Measurements from ENCODE around the gene CLIC1. TPM values are rescaled to one million over a fixed set of nuclear protein-coding genes. Genes with fewer than 3 reads are reported as not detected.

CLIC1 gene
- total RNA-seq, 6 donors from 2014 or later, result 138 to 497 (median 277) TPM

GRCh38 chr6:31781244-31782125 lies 45.2 kb upstream of the CLIC1 start:
- peaks cover 18 to 77% (median 66%) of the 10 kb centered on the region in 4 donors for H3K36me3 ChIP-seq
- WGBS, 2 donors, result 95 to 100% methylated on average over 2 to 11 of the region's 23 CpGs

GRCh38 chr6:31780507-31781243 lies 44.3 kb upstream of the CLIC1 start:
- WGBS, 2 donors, result 93% methylated on average over 20 of the region's 20 CpGs; no CpG with 5 or more reads in 1 of the 2 donors
- ATAC-seq (ENCODE audit: low FRiP score in 2 of 2) (no peak), DNase-seq (no peak)
- no peaks in the 10 kb centered on the region for H3K9me3 ChIP-seq
- H3K27ac ChIP-seq, result no peak overlapping the region
- H3K4me3 ChIP-seq, result no peak overlapping the region
- H3K4me1 ChIP-seq, result peaks cover 7 to 16% (median 12%) of the 10 kb centered on the region in 4 donors
- no peak for TF ChIP-seq EP300 (IDR thresholded peaks at IDR 0.05)
- no peak for TF ChIP-seq CTCF (IDR thresholded peaks at IDR 0.05)
- TF ChIP-seq POLR2A (IDR thresholded peaks at IDR 0.05), result no peak
- TF ChIP-seq POLR2AphosphoS5 (IDR thresholded peaks at IDR 0.05), result no peak
- H3K36me3 ChIP-seq, result peaks cover 18 to 74% (median 64%) of the 10 kb centered on the region in 4 donors
- H3K27me3 ChIP-seq, result no peaks in the 10 kb centered on the region

More at GRCh38 chr6:31781244-31782125, 45.2 kb upstream of the CLIC1 start:
- ATAC-seq (ENCODE audit: low FRiP score in 2 of 2) (no peak), DNase-seq (no peak)
- Histone ChIP-seq H3K27me3 (no peaks in the 10 kb centered on the region), H3K27ac (no peak overlapping the region), H3K9me3 (no peaks in the 10 kb centered on the region), H3K4me3 (no peak overlapping the region), H3K4me1 (peaks cover 7 to 13% (median 10%) of the 10 kb centered on the region in 4 donors)
- no peak for TF ChIP-seq POLR2AphosphoS5 (IDR thresholded peaks at IDR 0.05)
- TF ChIP-seq EP300 (IDR thresholded peaks at IDR 0.05), result no peak
- TF ChIP-seq CTCF (IDR thresholded peaks at IDR 0.05), result no peak
- TF ChIP-seq POLR2A (IDR thresholded peaks at IDR 0.05), result no peak

GRCh38 chr6:31779908-31780307 lies 43.6 kb upstream of the CLIC1 start:
- peaks cover 18 to 67% (median 57%) of the 10 kb centered on the region in 4 donors for H3K36me3 ChIP-seq
- ATAC-seq (ENCODE audit: low FRiP score in 2 of 2) (no peak), DNase-seq (peak in 1 of 2 donors; percentile 66)
- no peaks in the 10 kb centered on the region for H3K27me3 ChIP-seq
- H3K9me3 ChIP-seq, result no peaks in the 10 kb centered on the region
- WGBS, 2 donors, result 91 to 97% methylated on average over 8 to 10 of the region's 10 CpGs
- no peak for TF ChIP-seq CTCF (IDR thresholded peaks at IDR 0.05)
- no peak for TF ChIP-seq EP300 (IDR thresholded peaks at IDR 0.05)
- no peak for TF ChIP-seq POLR2A (IDR thresholded peaks at IDR 0.05)
- no peak for TF ChIP-seq POLR2AphosphoS5 (IDR thresholded peaks at IDR 0.05)
- no peak overlapping the region for H3K4me3 ChIP-seq
- H3K4me1 ChIP-seq, result peaks cover 7 to 16% (median 12%) of the 10 kb centered on the region in 4 donors
- no peak overlapping the region for H3K27ac ChIP-seq

GRCh38 chr6:31778999-31779885 lies 42.9 kb upstream of the CLIC1 start:
- TF ChIP-seq EP300 (IDR thresholded peaks at IDR 0.05) (no peak), CTCF (IDR thresholded peaks at IDR 0.05) (no peak), POLR2A (IDR thresholded peaks at IDR 0.05) (no peak), POLR2AphosphoS5 (IDR thresholded peaks at IDR 0.05) (no peak)
- Histone ChIP-seq H3K27ac (no peak overlapping the region), H3K4me1 (peaks cover 7 to 16% (median 12%) of the 10 kb centered on the region in 4 donors), H3K36me3 (peaks cover 14 to 60% (median 51%) of the 10 kb centered on the region in 4 donors), H3K9me3 (no peaks in the 10 kb centered on the region), H3K4me3 (no peak overlapping the region), H3K27me3 (no peaks in the 10 kb centered on the region)
- WGBS, 2 donors, result 94% methylated on average over 24 to 43 of the region's 43 CpGs
- no peak for ATAC-seq (ENCODE audit: low FRiP score in 2 of 2)
- DNase-seq, result peak in 1 of 2 donors; percentile 71
